Panc1 (cell line): Measurements from ENCODE around the gene NFATC2IP. TPM values are rescaled to one million over a fixed set of nuclear protein-coding genes. Genes with fewer than 3 reads are reported as not detected.

Experiments used
- ATAC-seq: fragments of 200-7000 bp; cut with Tn5 transposase; 2 replicates; pipeline ENCODE4 v1.9.1; 2020; ENCODE audit warnings: mild to moderate bottlenecking, moderate library complexity
- BruUV-seq: library from RNA; stranded (reverse); fragments of 400-500 nt; replicated peaks from 2 replicates; lab custom pipeline; 2021; lab: Mats Ljungman, UMichigan
- CTCF ChIA-PET: fragments of 300-600 bp; sonication (Branson Sonifier 250); formaldehyde crosslinking; loops from one replicate; lab custom pipeline; 2022; ENCODE audit warnings: antibody characterized with exemption; lab: Charles Lee
- POLR2A ChIA-PET: fragments of 300-600 bp; sonication (Branson Sonifier 250); formaldehyde crosslinking; loops from one replicate; lab custom pipeline; 2022; ENCODE audit warnings: antibody characterized with exemption; lab: Charles Lee
- DNase-seq: peaks from one replicate; pipeline ENCODE4 v3.0.0-alpha.2; 2010; ENCODE audit warnings: low read depth, low spot score
- H3K27ac ChIP-seq: 2 replicates; pipeline ENCODE4 v1.5.1; 2011; ENCODE audit warnings: mild to moderate bottlenecking, low read length, inconsistent platforms
- H3K27me3 ChIP-seq: fragments of 200-500 bp; sonication (Bioruptor generic); 2 replicates; pipeline ENCODE4 v1.6.0; 2014; ENCODE audit warnings: low read length, inconsistent platforms; ENCODE audit not compliant: control insufficient read depth, insufficient read depth
- H3K36me3 ChIP-seq: fragments of 200-500 bp; sonication (Bioruptor generic); 2 replicates; pipeline ENCODE4 v1.5.1; 2014; ENCODE audit warnings: inconsistent platforms, mild to moderate bottlenecking, low read length, moderate library complexity; ENCODE audit not compliant: control insufficient read depth, insufficient read depth
- H3K4me1 ChIP-seq: 2 replicates; pipeline ENCODE4 v1.5.1; 2011; ENCODE audit warnings: inconsistent platforms, mild to moderate bottlenecking, low read length, moderate library complexity; ENCODE audit not compliant: control insufficient read depth, insufficient read depth
- H3K4me3 ChIP-seq, 2 experiments: 2 replicates each; pipeline ENCODE4 v1.5.1; 2011 to 2012; ENCODE audit warnings: low read depth in 2 of 2, low read length in 2 of 2, mild to moderate bottlenecking in 2 of 2, inconsistent platforms in 1 of 2, moderate library complexity in 1 of 2
- H3K9me3 ChIP-seq: fragments of 200-500 bp; sonication (Bioruptor generic); 2 replicates; pipeline ENCODE4 v1.5.1; 2014; ENCODE audit warnings: low read depth, mild to moderate bottlenecking, inconsistent platforms, low read length, moderate library complexity; ENCODE audit not compliant: control insufficient read depth, insufficient read depth
- CTCF ChIP-seq: fragments of 450-650 bp; IDR thresholded peaks from 2 replicates; pipeline ENCODE4 v1.5.1; 2017; ENCODE audit warnings: mild to moderate bottlenecking
- POLR2AphosphoS5 ChIP-seq: IDR thresholded peaks from 2 replicates; pipeline ENCODE4 v1.6.1; 2012; ENCODE audit warnings: mild to moderate bottlenecking, low read depth, low read length, moderate library complexity
- REST ChIP-seq, 2 experiments: IDR thresholded peaks; 2 replicates each; pipeline ENCODE4 v1.6.1; 2011 to 2012; ENCODE audit warnings: low read depth in 2 of 2, control low read depth in 1 of 2, low read length in 1 of 2, mild to moderate bottlenecking in 1 of 2, moderate library complexity in 1 of 2; ENCODE audit not compliant: insufficient read depth in 1 of 2
- SIN3A ChIP-seq: IDR thresholded peaks from 2 replicates; pipeline ENCODE4 v1.6.1; 2012; ENCODE audit warnings: low read depth, mild to moderate bottlenecking, low read length, moderate library complexity, borderline replicate concordance; ENCODE audit not compliant: insufficient read depth
- TCF7L2 ChIP-seq: IDR thresholded peaks from 2 replicates; pipeline ENCODE4 v1.6.1; 2011; ENCODE audit warnings: mild to moderate bottlenecking, low read depth, low read length, inconsistent platforms
- in situ Hi-C: cut with HindIII; loops from 2 replicates; pipeline ENCODE4 v1.10.0; 2016; ENCODE audit warnings: low sequenced_read_pairs, low pct_unique_long_range_greater_than_20kb
- intact Hi-C: fragments of 100-400 bp; cut with micrococcal nuclease; formaldehyde crosslinking; loops from one replicate; pipeline ENCODE4 v1.10.0; 2022; ENCODE audit not compliant: unreplicated experiment
- total RNA-seq: library from RNA; stranded (reverse); gene quantifications from one replicate; pipeline ENCODE4 v1.2.1, GENCODE V29; 2021; ENCODE audit not compliant: unreplicated experiment

The NFATC2IP gene
- total RNA-seq, 1 experiment from 2014 or later = 47.3 TPM

- ATAC-seq (no peak), DNase-seq (no peak)
- Histone ChIP-seq H3K27ac (no peak overlapping the region), H3K9me3 (no peaks in the 10 kb centered on the region), H3K27me3 (no peaks in the 10 kb centered on the region), H3K4me1 (no peaks in the 10 kb centered on the region), H3K4me3 (no peak overlapping the region), H3K36me3 (no peaks in the 10 kb centered on the region)
- no TSS peak for BruUV-seq
- TF ChIP-seq CTCF (no peak), POLR2AphosphoS5 (no peak), TCF7L2 (no peak), REST (IDR thresholded peaks at IDR 0.05; ENCODE audit: insufficient read depth in 1 of 2, low read depth in 2 of 2, low read length in 1 of 2) (no peak), SIN3A (no peak)
- ChIA-PET CTCF (interaction anchor here (0.7 kb wide), 1 partner anchor 34 kb away, joined by 7 read pairs; no protein-coding TSS in a partner anchor), POLR2A (interaction anchor here (0.6 kb wide), 1 partner anchor 70 kb away, joined by 3 read pairs; no protein-coding TSS in a partner anchor)
- in situ Hi-C loops = no loop called here
- intact Hi-C loops = no loop called here
Observed at GRCh38 chr16:29007730-29008593, 57.2 kb downstream of the NFATC2IP start.

GRCh38 chr16:29009050-29009837, 58.5 kb downstream of the NFATC2IP start:
- H3K27ac ChIP-seq = no peak overlapping the region
- ChIA-PET CTCF (no interaction called here), POLR2A (no interaction called here)
- DNase-seq = no peak
- intact Hi-C loops = no loop called here
- H3K36me3 ChIP-seq = no peaks in the 10 kb centered on the region
- in situ Hi-C loops = no loop called here
- no peak for ATAC-seq
- no peaks in the 10 kb centered on the region for H3K4me1 ChIP-seq
- no peak overlapping the region for H3K4me3 ChIP-seq
- no peak for TF ChIP-seq TCF7L2
- TF ChIP-seq REST (IDR thresholded peaks at IDR 0.05; ENCODE audit: insufficient read depth in 1 of 2, low read depth in 2 of 2, low read length in 1 of 2) = no peak
- no peak for TF ChIP-seq SIN3A
- TF ChIP-seq POLR2AphosphoS5 = no peak
- TF ChIP-seq CTCF = no peak
- H3K27me3 ChIP-seq = no peaks in the 10 kb centered on the region
- BruUV-seq = no TSS peak
- no peaks in the 10 kb centered on the region for H3K9me3 ChIP-seq
